Esophagus (tissue), 2 donors: ENCODE measurements around the gene CDC20. TPM values are rescaled to one million over a fixed set of nuclear protein-coding genes. Genes with fewer than 3 reads are reported as not detected.
"Not testable (repeated sequence)": the region's sequence is repeated elsewhere in the genome, so short reads cannot be mapped to it uniquely, and the experiment has no call there.

Experiments used
- H3K27ac ChIP-seq, 2 donors: one replicate each; pipeline ENCODE4 v1.5.1; 2013; ENCODE audit warnings: low read depth in 2 of 2, mild to moderate bottlenecking in 2 of 2, inconsistent platforms in 1 of 2, low read length in 1 of 2, moderate library complexity in 1 of 2
- H3K27me3 ChIP-seq, 2 donors: one replicate each; pipeline ENCODE4 v1.6.1; 2013; ENCODE audit warnings: low read length in 2 of 2, control low read depth in 1 of 2, mild to moderate bottlenecking in 1 of 2; ENCODE audit not compliant: insufficient read depth in 2 of 2, control insufficient read depth in 1 of 2
- H3K36me3 ChIP-seq, 2 donors: one replicate each; pipeline ENCODE4 v1.6.1; 2013; ENCODE audit warnings: low read length in 1 of 2; ENCODE audit not compliant: control insufficient read depth in 2 of 2, insufficient read depth in 2 of 2
- H3K4me1 ChIP-seq, 2 donors: one replicate each; pipeline ENCODE4 v1.6.1; 2013; ENCODE audit warnings: low read length in 1 of 2; ENCODE audit not compliant: control insufficient read depth in 2 of 2, insufficient read depth in 2 of 2
- H3K4me3 ChIP-seq, 2 donors: one replicate each; pipeline ENCODE4 v1.5.1; 2013; ENCODE audit warnings: low read length in 2 of 2, mild to moderate bottlenecking in 2 of 2, low read depth in 1 of 2, moderate library complexity in 1 of 2
- H3K9me3 ChIP-seq, 2 donors: one replicate each; pipeline ENCODE4 v1.6.1; 2013; ENCODE audit warnings: mild to moderate bottlenecking in 2 of 2, low read depth in 1 of 2, low read length in 1 of 2, moderate library complexity in 1 of 2; ENCODE audit not compliant: control insufficient read depth in 2 of 2, insufficient read depth in 1 of 2
- WGBS, 2 donors: extraction: QIAGEN DNeasy Blood & Tissue Kit; methylation state at CpG; one replicate each; pipeline ENCODE4 v1.1.7; 2013; 5-methylcytosine and 5-hydroxymethylcytosine counted together
- polyA plus RNA-seq, 2 donors: library from polyadenylated mRNA; stranded (reverse); fragments of 200-250 nt; gene quantifications; one replicate each; pipeline ENCODE4 v1.2.3, GENCODE V29; 2013
- donor health status: healthy with polysubstance abuse.
- donor health status: Bipolar disorder and iron deficiency.

The CDC20 gene
- polyA plus RNA-seq, 2 donors, result 33.1 to 42.8 TPM

DNA sequence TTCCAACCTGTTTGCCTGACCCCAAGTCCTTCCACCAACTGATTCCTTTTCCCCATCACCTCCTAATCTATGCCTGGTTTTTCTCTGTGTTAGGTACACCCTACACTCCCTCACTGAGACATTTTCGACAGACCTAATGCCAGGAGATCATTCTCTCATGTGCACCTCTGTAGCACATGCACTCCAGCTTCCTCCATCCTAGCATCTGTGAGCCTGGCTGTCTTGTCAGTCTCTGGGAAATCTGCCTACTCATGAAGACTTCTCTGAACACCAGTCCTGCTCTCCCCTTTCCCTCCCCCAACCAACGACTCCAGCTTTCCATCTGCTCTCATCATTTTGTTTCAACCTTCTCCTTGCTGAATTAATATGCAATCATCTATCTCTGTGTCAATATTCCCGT is 29.8 kb downstream of the CDC20 start:
- no peaks in the 10 kb centered on the region for H3K27me3 ChIP-seq
- peaks cover 10 to 19% of the 10 kb centered on the region in 2 donors for H3K36me3 ChIP-seq
- peak overlapping the region; percentile 95 to 98 for H3K27ac ChIP-seq
- WGBS, 2 donors, result 41 to 43% methylated on average over 3 of the region's 3 CpGs
- H3K9me3 ChIP-seq, result no peaks in the 10 kb centered on the region
- H3K4me3 ChIP-seq, result peak overlapping the region in 1 of 2 donors; percentile 98
- H3K4me1 ChIP-seq, result peaks cover 2 to 7% of the 10 kb centered on the region in 2 donors

DNA sequence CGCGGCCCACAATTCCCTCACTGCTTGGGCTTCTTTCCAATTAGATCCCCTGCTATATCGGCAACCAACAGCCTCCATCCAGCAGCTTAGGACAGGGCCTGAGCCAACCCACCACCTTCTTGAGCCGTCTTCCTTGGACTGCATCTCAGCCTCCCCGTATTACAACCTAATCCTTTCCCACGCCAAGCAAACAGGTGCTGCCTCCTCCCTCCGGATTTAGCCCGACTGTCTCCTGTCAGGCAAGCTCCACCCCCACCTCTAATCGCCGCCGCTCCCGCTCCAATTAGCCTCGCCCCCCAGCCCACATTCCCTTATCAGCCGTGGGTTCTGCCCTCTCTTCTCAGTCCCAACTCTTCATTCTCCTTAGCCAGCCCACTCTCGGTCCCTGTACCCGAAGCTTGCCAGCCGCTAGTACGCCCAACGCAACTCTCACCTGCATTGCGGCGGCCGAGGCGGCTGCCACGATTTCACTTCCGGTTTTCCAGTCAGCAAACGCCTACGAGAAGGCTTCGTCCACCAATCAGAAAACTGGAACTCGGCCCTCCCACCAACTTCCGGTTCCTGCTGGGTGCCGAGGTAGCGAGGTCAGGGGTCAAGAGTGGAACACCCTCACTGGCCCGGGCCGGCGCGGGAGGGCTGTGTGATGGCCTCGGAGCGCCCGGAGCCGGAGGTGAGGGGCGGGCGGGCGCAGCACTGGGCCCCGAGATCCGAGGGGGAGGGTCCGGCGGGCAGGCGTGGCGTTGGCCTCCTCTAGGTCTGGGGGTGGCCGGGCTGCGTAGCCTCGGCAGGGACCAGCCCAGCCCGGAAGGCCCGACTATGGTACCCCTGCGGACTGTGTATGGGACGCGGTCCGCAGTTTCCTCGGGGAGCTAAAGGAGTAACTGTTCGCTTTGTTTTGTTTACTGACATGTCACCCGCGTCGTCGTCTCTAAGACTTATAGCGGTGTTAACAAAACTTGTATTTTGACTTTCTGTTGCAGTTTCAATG is 30.8 kb downstream of the CDC20 start, which contains the start of the genes MED8 and SZT2:
Gene MED8 (minus strand): TSS at position 475 of the 988 bp plus-strand sequence. CDS start 36 bp downstream, at position 439.
Gene SZT2 (plus strand): TSS at position 574 of the 988 bp plus-strand sequence. CDS start 70 bp downstream, at position 644.
- Histone ChIP-seq H3K4me1 (peaks cover 2 to 7% of the 10 kb centered on the region in 2 donors), H3K27ac (peak within 1 kb of the TSS; percentile 95 to 98), H3K36me3 (peaks cover 5 to 12% of the 10 kb centered on the region in 2 donors), H3K27me3 (no peaks in the 10 kb centered on the region), H3K9me3 (no peaks in the 10 kb centered on the region), H3K4me3 (peak within 1 kb of the TSS; percentile 98)
- 0% methylated on average over 65 of the region's 65 CpGs for WGBS, 2 donors

GRCh38 chr1:43392702-43393101 is 33.9 kb downstream of the CDC20 start:
- Histone ChIP-seq H3K9me3 (no peaks in the 10 kb centered on the region), H3K4me3 (no peak overlapping the region), H3K27ac (no peak overlapping the region), H3K27me3 (no peaks in the 10 kb centered on the region), H3K36me3 (no peaks in the 10 kb centered on the region), H3K4me1 (peaks cover 2 to 7% of the 10 kb centered on the region in 2 donors)
- WGBS, 2 donors, result 66 to 70% methylated on average over 3 of the region's 3 CpGs

DNA sequence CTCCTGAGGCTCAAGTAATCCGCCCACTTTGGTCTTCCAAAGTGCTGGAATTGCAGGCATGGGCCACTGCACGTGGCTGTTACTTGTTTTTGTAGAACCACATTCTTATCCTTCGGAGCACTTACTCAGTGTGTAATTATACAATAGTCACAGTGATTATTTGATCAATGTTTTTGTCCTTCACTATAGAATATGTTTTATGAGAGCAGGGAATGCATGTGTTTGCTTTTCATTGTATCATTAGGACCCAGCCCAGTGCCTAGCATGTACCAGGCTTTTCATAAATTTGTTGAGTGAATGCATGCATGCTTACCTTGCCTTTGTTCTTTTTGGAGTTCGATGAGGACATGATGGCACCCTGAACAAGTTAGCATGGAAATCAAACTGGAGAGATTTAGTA is 36.7 kb downstream of the CDC20 start:
- no peak overlapping the region for H3K27ac ChIP-seq
- H3K27me3 ChIP-seq, result no peaks in the 10 kb centered on the region
- H3K4me1 ChIP-seq, result no peaks in the 10 kb centered on the region
- H3K9me3 ChIP-seq, result no peaks in the 10 kb centered on the region
- no peaks in the 10 kb centered on the region for H3K36me3 ChIP-seq
- no peak overlapping the region for H3K4me3 ChIP-seq
- WGBS, 2 donors, result 75 to 82% methylated on average over 4 of the region's 4 CpGs

GRCh38 chr1:43396059-43396458 is 37.3 kb downstream of the CDC20 start:
- WGBS, 2 donors, result 33 to 67% methylated on average over 1 of the region's 1 CpG

GRCh38 chr1:43398227-43398626 is 39.4 kb downstream of the CDC20 start:
- WGBS, 2 donors, result 95 to 96% methylated on average over 3 of the region's 3 CpGs
- Histone ChIP-seq H3K4me1 (no peaks in the 10 kb centered on the region), H3K27ac (no peak overlapping the region), H3K4me3 (no peak overlapping the region), H3K36me3 (no peaks in the 10 kb centered on the region), H3K27me3 (no peaks in the 10 kb centered on the region), H3K9me3 (no peaks in the 10 kb centered on the region)

More at GRCh38 chr1:43396059-43396458, 37.3 kb downstream of the CDC20 start:
- H3K4me1 ChIP-seq, result no peaks in the 10 kb centered on the region
- no peak overlapping the region for H3K4me3 ChIP-seq
- H3K27ac ChIP-seq, result no peak overlapping the region
- H3K27me3 ChIP-seq, result no peaks in the 10 kb centered on the region
- no peaks in the 10 kb centered on the region for H3K36me3 ChIP-seq
- no peaks in the 10 kb centered on the region for H3K9me3 ChIP-seq

GRCh38 chr1:43400441-43400840 is 41.7 kb downstream of the CDC20 start:
- H3K36me3 ChIP-seq, result peaks cover 8 to 15% of the 10 kb centered on the region in 2 donors
- H3K9me3 ChIP-seq, H3K4me1 ChIP-seq, H3K4me3 ChIP-seq, H3K27me3 ChIP-seq, H3K27ac ChIP-seq: not testable (repeated sequence)
- WGBS, 2 donors, result 90 to 92% methylated on average over 9 of the region's 9 CpGs

DNA sequence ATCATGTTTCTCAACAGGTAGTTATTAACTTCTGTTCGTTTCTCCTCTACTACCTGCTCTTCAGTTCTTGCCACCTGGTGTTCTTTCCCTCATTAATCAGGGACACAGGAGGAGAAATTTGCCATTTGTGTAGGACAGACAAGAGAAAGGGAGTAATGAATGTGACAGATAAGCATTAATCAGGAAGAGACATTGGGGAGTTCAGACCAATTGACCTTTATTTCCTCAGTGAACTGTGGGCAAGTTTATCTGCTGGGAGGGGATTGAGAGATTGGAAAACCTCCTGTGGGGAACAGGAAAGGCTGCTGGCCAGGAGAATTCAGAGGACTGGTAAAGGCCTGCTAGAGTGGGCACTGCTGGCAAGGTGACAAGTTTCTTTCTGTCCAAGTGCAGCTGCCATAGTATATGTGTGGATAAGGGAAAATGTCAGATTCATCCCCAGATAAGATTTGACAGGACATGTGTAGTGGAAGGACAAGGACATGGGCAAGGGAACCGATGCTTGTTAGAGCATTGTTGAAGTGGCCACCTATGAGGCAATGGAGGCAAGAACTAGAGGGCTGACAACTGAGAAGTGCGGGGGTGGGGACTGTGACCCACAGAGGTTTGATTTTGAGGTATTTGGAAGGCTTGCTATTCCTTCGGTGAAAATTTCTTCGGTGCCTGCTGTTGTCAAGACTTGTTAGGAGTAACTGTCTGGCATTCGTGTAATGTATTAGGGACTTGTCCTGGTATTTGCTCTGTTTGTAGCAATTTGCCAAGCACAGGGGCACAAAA is 43.5 kb downstream of the CDC20 start:
- Histone ChIP-seq H3K9me3 (no peaks in the 10 kb centered on the region), H3K36me3 (peaks cover 13 to 19% of the 10 kb centered on the region in 2 donors), H3K4me1 (no peaks in the 10 kb centered on the region), H3K4me3 (no peak overlapping the region), H3K27me3 (no peaks in the 10 kb centered on the region), H3K27ac (no peak overlapping the region)
- 81 to 85% methylated on average over 6 of the region's 6 CpGs for WGBS, 2 donors

- Histone ChIP-seq H3K4me1 (no peaks in the 10 kb centered on the region), H3K9me3 (no peaks in the 10 kb centered on the region), H3K36me3 (peaks cover 13 to 21% of the 10 kb centered on the region in 2 donors), H3K27me3 (no peaks in the 10 kb centered on the region), H3K27ac (no peak overlapping the region), H3K4me3 (no peak overlapping the region)
- WGBS, 2 donors, result 98% methylated on average over 6 of the region's 6 CpGs
Observed at GRCh38 chr1:43404353-43404752, 45.6 kb downstream of the CDC20 start.
